Cardiac muscle cell (in vitro differentiated cells and primary cell): ENCODE measurements around the gene FRS3. TPM values are rescaled to one million over a fixed set of nuclear protein-coding genes. Genes with fewer than 3 reads are reported as not detected.

Experiments
- DNase-seq, 2 donors: peaks; one replicate each; pipeline versions ENCODE4 v3.0.0 to v3.0.0-alpha.2; 2010 to 2017; ENCODE audit warnings: low read depth in 1 of 2, low spot score in 1 of 2
- H3K27ac ChIP-seq: fragments of 200-600 bp; sonication (generic); 2 replicates; pipeline ENCODE4 v1.5.1; 2016
- H3K27me3 ChIP-seq: fragments of 200-600 bp; sonication (generic); 2 replicates; pipeline ENCODE4 v1.6.0; 2016; ENCODE audit warnings: control low read depth
- H3K36me3 ChIP-seq: fragments of 200-600 bp; sonication (generic); 2 replicates; pipeline ENCODE4 v1.5.1; 2016; ENCODE audit warnings: control low read depth
- H3K4me1 ChIP-seq: fragments of 200-600 bp; sonication (generic); 2 replicates; pipeline ENCODE4 v1.8.1; 2017; ENCODE audit warnings: low read depth, mild to moderate bottlenecking, mixed run types
- H3K4me3 ChIP-seq: fragments of 200-600 bp; sonication (generic); 2 replicates; pipeline ENCODE4 v1.5.1; 2016; ENCODE audit warnings: mild to moderate bottlenecking
- H3K9me3 ChIP-seq: fragments of 200-600 bp; sonication (generic); 2 replicates; pipeline ENCODE4 v1.5.1; 2017; ENCODE audit warnings: low read depth, mild to moderate bottlenecking, control low read depth
- CTCF ChIP-seq: IDR thresholded peaks from 2 replicates; pipeline ENCODE4 v1.5.1; 2012; ENCODE audit warnings: low read depth, mild to moderate bottlenecking, low read length
- polyA plus RNA-seq: library from polyadenylated mRNA; unstranded; fragments of >200 nt; fragmentation: Nextera tagmentation; extraction: Ambion mirVana; gene quantifications from 2 replicates; pipeline ENCODE4 v1.2.1, GENCODE V29; 2016
- total RNA-seq: library from RNA; depleted of rRNA; stranded (reverse); fragments of >200 nt; gene quantifications from 2 replicates; pipeline ENCODE4 v1.2.3, GENCODE V29; 2016

Gene FRS3
- total and polyA plus RNA-seq, 2 experiments from 2014 or later: 24.7 to 25.3 TPM

- DNase-seq: no peak
- H3K27me3 ChIP-seq: no peaks in the 10 kb centered on the region
- H3K27ac ChIP-seq: no peak overlapping the region
- H3K9me3 ChIP-seq: no peaks in the 10 kb centered on the region
- H3K4me1 ChIP-seq: peaks cover 17% of the 10 kb centered on the region
- H3K4me3 ChIP-seq: no peak overlapping the region
- TF ChIP-seq CTCF: no peak
- no peaks in the 10 kb centered on the region for H3K36me3 ChIP-seq
Observed at GRCh38 chr6:41763470-41763869, 16.2 kb downstream of the FRS3 start.

GRCh38 chr6:41759905-41760579 lies 19.7 kb downstream of the FRS3 start:
- Histone ChIP-seq H3K27me3 (no peaks in the 10 kb centered on the region), H3K27ac (no peak overlapping the region), H3K4me3 (no peak overlapping the region), H3K4me1 (no peaks in the 10 kb centered on the region), H3K9me3 (no peaks in the 10 kb centered on the region), H3K36me3 (no peaks in the 10 kb centered on the region)
- no peak for DNase-seq
- TF ChIP-seq CTCF: no peak

- no peak for DNase-seq
- H3K9me3 ChIP-seq: no peaks in the 10 kb centered on the region
- TF ChIP-seq CTCF: no peak
Observed at GRCh38 chr6:41759106-41759904, 20.4 kb downstream of the FRS3 start.

GRCh38 chr6:41758641-41759035 lies 21.1 kb downstream of the FRS3 start:
- H3K27ac ChIP-seq: no peak overlapping the region
- no peak overlapping the region for H3K4me3 ChIP-seq
- DNase-seq: no peak
- no peak for TF ChIP-seq CTCF
- no peaks in the 10 kb centered on the region for H3K9me3 ChIP-seq
- no peaks in the 10 kb centered on the region for H3K4me1 ChIP-seq
- no peaks in the 10 kb centered on the region for H3K36me3 ChIP-seq
- H3K27me3 ChIP-seq: no peaks in the 10 kb centered on the region

More at GRCh38 chr6:41759106-41759904, 20.4 kb downstream of the FRS3 start:
- no peaks in the 10 kb centered on the region for H3K27me3 ChIP-seq
- no peak overlapping the region for H3K4me3 ChIP-seq
- H3K4me1 ChIP-seq: no peaks in the 10 kb centered on the region
- H3K36me3 ChIP-seq: no peaks in the 10 kb centered on the region
- no peak overlapping the region for H3K27ac ChIP-seq

- H3K4me3 ChIP-seq: no peak overlapping the region
- no peak for DNase-seq
- no peaks in the 10 kb centered on the region for H3K27me3 ChIP-seq
Observed at GRCh38 chr6:41757931-41758640, 21.6 kb downstream of the FRS3 start.

More at GRCh38 chr6:41757931-41758640, 21.6 kb downstream of the FRS3 start:
- H3K4me1 ChIP-seq: no peaks in the 10 kb centered on the region
- H3K9me3 ChIP-seq: no peaks in the 10 kb centered on the region
- no peak for TF ChIP-seq CTCF
- no peaks in the 10 kb centered on the region for H3K36me3 ChIP-seq
- no peak overlapping the region for H3K27ac ChIP-seq
